Measurements from ENCODE around the gene RBKS. TPM values are rescaled to one million over a fixed set of nuclear protein-coding genes. Genes with fewer than 3 reads are reported as not detected.

The RBKS gene
- total RNA-seq, 4 donors from 2014 or later, result 26.1 to 35.4 (median 33.1) TPM; not detected in 1

GRCh38 chr2:27831279-27832050 lies 58.7 kb downstream of the RBKS start:
- no peak for DNase-seq
- TF ChIP-seq POLR2A (IDR thresholded peaks at IDR 0.05) (no peak), CTCF (IDR thresholded peaks at IDR 0.05) (no peak)
- Histone ChIP-seq H3K27me3 (no peaks in the 10 kb centered on the region), H3K4me1 (no peaks in the 10 kb centered on the region), H3K27ac (no peak overlapping the region), H3K4me3 (no peak overlapping the region), H3K36me3 (peaks cover 0 to 13% (median 0%) of the 10 kb centered on the region in 3 donors), H3K9me3 (no peaks in the 10 kb centered on the region)

- Histone ChIP-seq H3K9me3 (no peaks in the 10 kb centered on the region), H3K27me3 (no peaks in the 10 kb centered on the region), H3K36me3 (peaks cover 0 to 13% (median 0%) of the 10 kb centered on the region in 3 donors), H3K27ac (no peak overlapping the region), H3K4me3 (no peak overlapping the region), H3K4me1 (no peaks in the 10 kb centered on the region)
- no peak for TF ChIP-seq POLR2A (IDR thresholded peaks at IDR 0.05)
- TF ChIP-seq CTCF (IDR thresholded peaks at IDR 0.05), result no peak
- no peak for DNase-seq
These were observed 59.5 kb downstream of the RBKS start for GRCh38 chr2:27830656-27831055.

DNA sequence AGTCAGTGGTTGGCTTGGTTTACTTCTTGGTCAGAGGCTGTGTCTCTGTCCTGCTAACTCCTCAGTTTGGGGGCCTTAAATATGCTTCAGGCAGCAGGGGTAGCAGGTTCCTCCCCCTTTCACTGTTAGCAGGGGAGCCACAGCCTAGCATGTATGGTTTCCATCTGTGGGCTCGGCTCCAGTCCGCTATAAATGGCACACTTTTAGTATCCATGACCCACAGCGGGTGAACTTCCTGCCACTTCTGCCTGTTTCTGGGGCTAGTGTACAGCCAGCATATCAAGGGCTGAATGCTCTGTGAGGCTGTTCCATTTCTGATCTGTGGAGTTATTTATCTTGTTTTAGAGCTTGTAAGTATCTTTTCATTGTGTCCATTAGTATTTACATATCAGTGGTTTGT lies 60.4 kb downstream of the RBKS start:
- Histone ChIP-seq H3K4me1 (no peaks in the 10 kb centered on the region), H3K4me3 (no peak overlapping the region), H3K27ac (no peak overlapping the region), H3K9me3 (no peaks in the 10 kb centered on the region), H3K27me3 (no peaks in the 10 kb centered on the region), H3K36me3 (peaks cover 0 to 13% (median 0%) of the 10 kb centered on the region in 3 donors)
- no peak for DNase-seq
- TF ChIP-seq CTCF (IDR thresholded peaks at IDR 0.05) (no peak), POLR2A (IDR thresholded peaks at IDR 0.05) (no peak)

- H3K36me3 ChIP-seq, result peaks cover 0 to 13% (median 0%) of the 10 kb centered on the region in 3 donors
- TF ChIP-seq CTCF (IDR thresholded peaks at IDR 0.05) (no peak), POLR2A (IDR thresholded peaks at IDR 0.05) (no peak)
- H3K27ac ChIP-seq, result no peak overlapping the region
- no peak overlapping the region for H3K4me3 ChIP-seq
- no peaks in the 10 kb centered on the region for H3K27me3 ChIP-seq
- DNase-seq, result no peak
- no peaks in the 10 kb centered on the region for H3K9me3 ChIP-seq
- no peaks in the 10 kb centered on the region for H3K4me1 ChIP-seq
These were observed 61.9 kb downstream of the RBKS start for GRCh38 chr2:27828305-27828704.

DNA sequence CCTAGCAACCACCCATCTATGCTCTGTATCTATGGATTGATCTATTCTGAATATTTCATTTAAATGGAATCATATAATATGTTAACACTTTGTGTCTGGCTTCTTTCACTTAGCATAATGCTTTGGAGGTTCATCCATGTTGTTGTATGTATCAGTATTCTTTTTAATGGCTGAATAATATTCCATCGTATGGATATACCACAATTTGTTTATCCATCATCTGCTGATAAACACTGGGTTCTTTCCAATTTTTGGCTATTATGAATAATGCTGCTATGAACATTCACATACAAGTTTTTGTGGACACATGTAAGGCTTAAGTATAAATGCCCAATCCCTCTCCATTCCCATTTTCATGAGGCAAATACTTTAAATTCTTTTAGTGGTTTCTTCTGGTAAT lies 65.8 kb downstream of the RBKS start:
- H3K27ac ChIP-seq, result no peak overlapping the region
- H3K4me3 ChIP-seq, result no peak overlapping the region
- H3K27me3 ChIP-seq, result no peaks in the 10 kb centered on the region
- H3K9me3 ChIP-seq, result no peaks in the 10 kb centered on the region
- TF ChIP-seq POLR2A (IDR thresholded peaks at IDR 0.05) (no peak), CTCF (IDR thresholded peaks at IDR 0.05) (no peak)
- DNase-seq, result no peak
- H3K36me3 ChIP-seq, result no peaks in the 10 kb centered on the region
- H3K4me1 ChIP-seq, result no peaks in the 10 kb centered on the region

All from Peyer's patch (tissue), 4 donors.